ENCODE data around the gene TRNAU1AP.

DNA sequence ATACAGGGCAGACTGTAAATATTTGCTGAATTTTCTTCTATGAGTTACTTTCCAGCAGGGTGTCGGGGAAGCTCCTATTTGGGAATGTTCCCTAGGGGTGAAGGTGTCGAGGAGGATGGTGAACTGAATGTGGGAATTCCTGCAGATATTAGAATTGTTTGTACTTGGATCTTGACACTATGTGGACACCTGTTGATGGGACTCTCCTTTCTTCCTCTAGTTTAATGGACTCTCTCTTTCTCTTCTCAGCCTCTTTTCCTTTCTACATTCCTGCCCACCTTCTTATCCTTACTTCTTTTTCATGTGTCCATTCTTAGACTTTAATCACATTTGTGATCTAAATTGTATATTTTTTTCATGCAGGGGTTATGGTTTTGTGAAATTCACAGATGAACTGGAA lies 14.0 kb downstream of the TRNAU1AP start:
- TF ChIP-seq, protein P1, sequence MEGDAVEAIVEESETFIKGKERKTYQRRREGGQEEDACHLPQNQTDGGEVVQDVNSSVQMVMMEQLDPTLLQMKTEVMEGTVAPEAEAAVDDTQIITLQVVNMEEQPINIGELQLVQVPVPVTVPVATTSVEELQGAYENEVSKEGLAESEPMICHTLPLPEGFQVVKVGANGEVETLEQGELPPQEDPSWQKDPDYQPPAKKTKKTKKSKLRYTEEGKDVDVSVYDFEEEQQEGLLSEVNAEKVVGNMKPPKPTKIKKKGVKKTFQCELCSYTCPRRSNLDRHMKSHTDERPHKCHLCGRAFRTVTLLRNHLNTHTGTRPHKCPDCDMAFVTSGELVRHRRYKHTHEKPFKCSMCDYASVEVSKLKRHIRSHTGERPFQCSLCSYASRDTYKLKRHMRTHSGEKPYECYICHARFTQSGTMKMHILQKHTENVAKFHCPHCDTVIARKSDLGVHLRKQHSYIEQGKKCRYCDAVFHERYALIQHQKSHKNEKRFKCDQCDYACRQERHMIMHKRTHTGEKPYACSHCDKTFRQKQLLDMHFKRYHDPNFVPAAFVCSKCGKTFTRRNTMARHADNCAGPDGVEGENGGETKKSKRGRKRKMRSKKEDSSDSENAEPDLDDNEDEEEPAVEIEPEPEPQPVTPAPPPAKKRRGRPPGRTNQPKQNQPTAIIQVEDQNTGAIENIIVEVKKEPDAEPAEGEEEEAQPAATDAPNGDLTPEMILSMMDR (IDR thresholded peaks at IDR 0.05), result no peak
- TF ChIP-seq POLR2AphosphoS5 (IDR thresholded peaks at IDR 0.05) (no peak), POLR2A (IDR thresholded peaks at IDR 0.05; ENCODE audit: low read depth) (no peak)
